Ovary (tissue), 3 donors: ENCODE measurements around the gene RAC2.

ENCODE experiments used
- EP300 ChIP-seq: sonication (generic); formaldehyde crosslinking; IDR thresholded peaks from one replicate; pipeline ENCODE4 v1.6.1; 2017; ENCODE audit warnings: antibody characterized with exemption
- POLR2A ChIP-seq: fragments of 450-650 bp; IDR thresholded peaks from one replicate; pipeline ENCODE4 v1.6.1; 2017; ENCODE audit warnings: antibody characterized with exemption, mild to moderate bottlenecking, moderate library complexity
- TF ChIP-seq, protein P1 (sequence below), 3 donors: fragments of 450-650 bp in 2 of 3; fragments of 200-600 bp in 1 of 3; IDR thresholded peaks; one replicate each; pipeline versions ENCODE4 v1.5.1 to v1.8.0; 2016 to 2022; ENCODE audit warnings: antibody characterized with exemption in 3 of 3, mild to moderate bottlenecking in 1 of 3
- donor health status: DM: no; HTN: no; CAD: no.

- TF ChIP-seq, protein P1, sequence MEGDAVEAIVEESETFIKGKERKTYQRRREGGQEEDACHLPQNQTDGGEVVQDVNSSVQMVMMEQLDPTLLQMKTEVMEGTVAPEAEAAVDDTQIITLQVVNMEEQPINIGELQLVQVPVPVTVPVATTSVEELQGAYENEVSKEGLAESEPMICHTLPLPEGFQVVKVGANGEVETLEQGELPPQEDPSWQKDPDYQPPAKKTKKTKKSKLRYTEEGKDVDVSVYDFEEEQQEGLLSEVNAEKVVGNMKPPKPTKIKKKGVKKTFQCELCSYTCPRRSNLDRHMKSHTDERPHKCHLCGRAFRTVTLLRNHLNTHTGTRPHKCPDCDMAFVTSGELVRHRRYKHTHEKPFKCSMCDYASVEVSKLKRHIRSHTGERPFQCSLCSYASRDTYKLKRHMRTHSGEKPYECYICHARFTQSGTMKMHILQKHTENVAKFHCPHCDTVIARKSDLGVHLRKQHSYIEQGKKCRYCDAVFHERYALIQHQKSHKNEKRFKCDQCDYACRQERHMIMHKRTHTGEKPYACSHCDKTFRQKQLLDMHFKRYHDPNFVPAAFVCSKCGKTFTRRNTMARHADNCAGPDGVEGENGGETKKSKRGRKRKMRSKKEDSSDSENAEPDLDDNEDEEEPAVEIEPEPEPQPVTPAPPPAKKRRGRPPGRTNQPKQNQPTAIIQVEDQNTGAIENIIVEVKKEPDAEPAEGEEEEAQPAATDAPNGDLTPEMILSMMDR (IDR thresholded peaks at IDR 0.05), result no peak
- TF ChIP-seq POLR2A (no peak), EP300 (no peak)
Observed at GRCh38 chr22:37183432-37184379, 60.4 kb downstream of the RAC2 start.
